ENCODE data around the gene ANGPTL2. TPM values are rescaled to one million over a fixed set of nuclear protein-coding genes. Genes with fewer than 3 reads are reported as not detected.

ANGPTL2 gene
- total and polyA plus RNA-seq, 9 of the 15 experiments (the other 6 are each of a cell fraction or from before 2014, with no cell fraction given): not detected

- H3K4me3 ChIP-seq: no peak overlapping the region
- CTCF ChIA-PET (ENCODE audit: low intra/inter-chr PET ratio): no interaction called here
- in situ Hi-C loops (cut with MboI): no loop called here
- no peak overlapping the region for H3K9ac ChIP-seq (ENCODE audit: insufficient read depth in 1 of 2, low read depth in 2 of 2, low read length in 2 of 2)
- no peak overlapping the region for H3K4me2 ChIP-seq (ENCODE audit: insufficient read depth, low read length)
- no peak overlapping the region for H2AFZ ChIP-seq (ENCODE audit: low read depth, low read length)
- H4K20me1 ChIP-seq (replicated peaks; ENCODE audit: control insufficient read depth, insufficient read depth, low read length): no peaks in the 10 kb centered on the region
- POLR2A ChIA-PET: no interaction called here
- ATAC-seq (no peak), DNase-seq (ENCODE audit: extremely low read depth in 1 of 4, low spot score in 3 of 4) (no peak), FAIRE-seq (no peak)
- 3% methylated on average over 5 of the region's 5 CpGs for WGBS (ENCODE audit: insufficient coverage, low coverage, missing lambda C conversion rate)
- TF ChIP-seq MEF2D (tag; conservative IDR thresholded peaks at IDR 0.05; ENCODE audit: low read depth) (no peak), RNF219 (CRISPR knock-in tag; IDR thresholded peaks at IDR 0.05) (no peak), MIER1 (IDR thresholded peaks at IDR 0.05; ENCODE audit: low read depth) (no peak), GABPB2 (CRISPR knock-in tag; conservative IDR thresholded peaks at IDR 0.05) (no peak), ZNF586 (CRISPR knock-in tag; conservative IDR thresholded peaks at IDR 0.05) (no peak), PTTG1 (tag; IDR thresholded peaks at IDR 0.05; ENCODE audit: low read depth) (no peak), CBX1 (IDR thresholded peaks at IDR 0.05; ENCODE audit: low read depth) (no peak), TAF15 (IDR thresholded peaks at IDR 0.05; ENCODE audit: low read depth, low read length) (no peak), ZBTB7A (IDR thresholded peaks at IDR 0.05; ENCODE audit: borderline replicate concordance, control insufficient read depth, low read depth, low read length) (no peak), ZNF143 (CRISPR knock-in tag; IDR thresholded peaks at IDR 0.05) (no peak), MTA2 (IDR thresholded peaks at IDR 0.05; ENCODE audit: low read depth) (no peak), POLR3G (IDR thresholded peaks at IDR 0.05; ENCODE audit: extremely low read depth, insufficient read length, insufficient replicate concordance) (no peak), ATF2 (CRISPR knock-in tag; IDR thresholded peaks at IDR 0.05) (no peak), RBBP5 (IDR thresholded peaks at IDR 0.05; ENCODE audit: borderline replicate concordance, insufficient read depth, low read length, poor library complexity, severe bottlenecking) (no peak), TRIM24 (IDR thresholded peaks at IDR 0.05) (no peak), TOE1 (IDR thresholded peaks at IDR 0.05; ENCODE audit: borderline replicate concordance) (no peak), TOE1 (CRISPR knock-in tag; IDR thresholded peaks at IDR 0.05; ENCODE audit: borderline replicate concordance, low read depth) (no peak), ZC3H4 (CRISPR knock-in tag; IDR thresholded peaks at IDR 0.05; ENCODE audit: borderline replicate concordance) (no peak), CAMTA2 (CRISPR knock-in tag; conservative IDR thresholded peaks at IDR 0.05) (no peak), DPF2 (IDR thresholded peaks at IDR 0.05) (no peak)
- H3K4me1 ChIP-seq (replicated peaks in 1 of 2; ENCODE audit: control insufficient read depth in 2 of 2, insufficient read depth in 2 of 2, low read length in 2 of 2): peaks cover 0 to 2% of the 10 kb centered on the region in 2 experiments; a peak in 1 of 5 replicates
- no peaks in the 10 kb centered on the region for H3K36me3 ChIP-seq (ENCODE audit: control insufficient read depth, insufficient read depth, low read length)
- BruUV-seq (replicated peaks): no TSS peak
- no peaks in the 10 kb centered on the region for H3K9me1 ChIP-seq (ENCODE audit: control insufficient read depth, insufficient read depth, low read length)
- peaks cover 11 to 25% of the 10 kb centered on the region in 2 experiments; a peak in 4 of 5 replicates for H3K27me3 ChIP-seq (ENCODE audit: control insufficient read depth in 2 of 2, insufficient read depth in 2 of 2, low read length in 2 of 2)
- H3K79me2 ChIP-seq (ENCODE audit: control insufficient read depth, insufficient read depth, low read length): no peaks in the 10 kb centered on the region
- intact Hi-C loops (cut with micrococcal nuclease): no loop called here
- no peak overlapping the region for H3K27ac ChIP-seq (ENCODE audit: extremely low read depth, low read depth, low read length)
- H3K9me3 ChIP-seq (replicated peaks; ENCODE audit: control insufficient read depth, insufficient read depth, low read depth, low read length): no peaks in the 10 kb centered on the region
Observed at GRCh38 chr9:127155314-127155960, 33.0 kb upstream of the ANGPTL2 start.

Data from K562 (cell line).